ENCODE measurements around the gene MYO3B. TPM values are rescaled to one million over a fixed set of nuclear protein-coding genes. Genes with fewer than 3 reads are reported as not detected.

MYO3B gene
- total and polyA plus RNA-seq, 4 experiments from 2014 or later, result not detected

DNA sequence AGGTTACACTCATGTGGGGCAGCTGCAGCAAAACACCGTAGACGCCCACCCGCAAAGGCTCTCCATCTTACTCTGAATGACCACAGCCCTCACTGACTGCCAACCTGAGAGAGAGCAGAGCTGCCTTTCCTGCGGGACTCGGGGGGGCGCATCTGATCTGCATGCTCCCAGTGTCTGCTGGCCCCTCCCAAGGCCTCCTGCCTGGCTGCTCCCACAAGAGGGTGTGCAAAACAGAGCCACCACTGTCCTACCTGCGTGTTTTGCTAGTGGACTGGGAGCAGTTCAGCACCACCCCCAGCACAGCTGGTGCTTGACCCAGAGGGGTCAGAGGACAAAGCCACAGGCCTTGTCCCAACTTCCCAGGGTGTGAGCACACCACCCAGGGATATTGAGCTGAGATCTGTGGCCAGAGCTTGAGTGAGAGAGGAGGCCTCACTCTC, 76.4 kb downstream of the MYO3B start:
- Mint-ChIP-seq H3K36me3 (no peaks in the 10 kb centered on the region), H3K27ac (no peak overlapping the region), H3K4me3 (no peak overlapping the region), H3K9me3 (peaks cover 0 to 5% (median 0%) of the 10 kb centered on the region in 8 donors), H3K27me3 (peaks cover 3 to 10% of the 10 kb centered on the region in 2 donors), H3K4me1 (no peaks in the 10 kb centered on the region)
- no peaks in the 10 kb centered on the region for H3K36me3 ChIP-seq (ENCODE audit: insufficient read depth, low read length)
- no peak overlapping the region for H3K4me3 ChIP-seq (ENCODE audit: low read length in 2 of 2)
- intact Hi-C loops (cut with micrococcal nuclease), result no loop called here
- no peaks in the 10 kb centered on the region for H3K9me3 ChIP-seq (ENCODE audit: control insufficient read depth in 1 of 2, low read length in 2 of 2)
- ChIA-PET POLR2A (ENCODE audit: partially characterized antibody) (no interaction called here), CTCF (ENCODE audit: partially characterized antibody) (no interaction called here)
- no peak overlapping the region for H3K27ac ChIP-seq (ENCODE audit: low read depth, low read length)
- no peak for DNase-seq
- no peaks in the 10 kb centered on the region for H3K27me3 ChIP-seq (ENCODE audit: insufficient read depth, low read length)
- H3K4me1 ChIP-seq (ENCODE audit: insufficient read depth, low read length), result no peaks in the 10 kb centered on the region

DNA sequence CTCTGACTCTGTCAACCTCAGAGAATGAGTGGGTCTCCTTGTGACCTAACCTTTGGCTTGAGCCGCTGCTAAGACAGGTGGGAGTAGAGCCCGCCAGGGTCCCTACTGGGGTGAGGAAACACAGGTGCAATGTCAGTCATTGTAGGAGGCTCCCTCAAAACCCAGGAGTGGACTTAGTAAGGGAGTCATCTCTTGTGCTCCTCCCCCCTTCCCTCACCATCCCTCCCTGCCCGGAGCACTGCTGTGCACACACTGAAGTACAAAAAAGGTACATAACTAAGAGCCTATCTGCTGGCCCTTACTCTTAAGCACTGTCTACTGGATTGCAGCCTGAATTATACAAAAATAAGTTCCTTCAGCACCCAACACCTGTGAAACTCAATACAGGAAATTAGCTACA, 77.2 kb downstream of the MYO3B start:
- peaks cover 0 to 10% of the 10 kb centered on the region in 2 donors for H3K27me3 Mint-ChIP-seq
- no peaks in the 10 kb centered on the region for H3K36me3 Mint-ChIP-seq
- DNase-seq, result no peak
- H3K4me3 Mint-ChIP-seq, result no peak overlapping the region
- no peaks in the 10 kb centered on the region for H3K4me1 ChIP-seq (ENCODE audit: insufficient read depth, low read length)
- no peaks in the 10 kb centered on the region for H3K36me3 ChIP-seq (ENCODE audit: insufficient read depth, low read length)
- no peak overlapping the region for H3K27ac Mint-ChIP-seq
- POLR2A ChIA-PET (ENCODE audit: partially characterized antibody), result no interaction called here
- CTCF ChIA-PET (ENCODE audit: partially characterized antibody), result no interaction called here
- no peaks in the 10 kb centered on the region for H3K4me1 Mint-ChIP-seq
- H3K9me3 Mint-ChIP-seq, result peaks cover 0 to 4% (median under 1%) of the 10 kb centered on the region in 8 donors
- no peak overlapping the region for H3K27ac ChIP-seq (ENCODE audit: low read depth, low read length)
- no peak overlapping the region for H3K4me3 ChIP-seq (ENCODE audit: low read length in 2 of 2)
- intact Hi-C loops (cut with micrococcal nuclease), result no loop called here
- no peaks in the 10 kb centered on the region for H3K27me3 ChIP-seq (ENCODE audit: insufficient read depth, low read length)
- no peaks in the 10 kb centered on the region for H3K9me3 ChIP-seq (ENCODE audit: control insufficient read depth in 1 of 2, low read length in 2 of 2)

DNA sequence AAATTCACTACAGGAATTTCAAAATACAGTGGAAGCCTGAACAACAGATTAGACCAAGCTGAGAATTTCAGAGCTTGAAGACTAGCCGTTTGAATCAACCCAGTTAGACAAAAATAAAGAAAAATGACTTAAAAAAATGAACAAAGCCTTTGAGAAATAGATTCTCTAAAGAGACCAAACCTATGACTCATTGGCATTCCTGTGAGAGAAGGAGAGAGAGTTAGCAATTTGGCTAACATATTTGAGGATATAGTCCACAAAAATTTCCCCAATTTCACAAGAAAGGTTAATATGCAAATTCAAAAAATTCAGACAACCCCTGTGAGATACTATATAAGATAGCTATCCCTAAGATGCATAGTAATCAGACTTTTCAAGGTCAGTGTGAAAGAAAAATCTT, 78.0 kb downstream of the MYO3B start:
- H3K27me3 Mint-ChIP-seq, result peaks cover 0 to 10% of the 10 kb centered on the region in 2 donors
- no peak overlapping the region for H3K27ac Mint-ChIP-seq
- no peak overlapping the region for H3K4me3 Mint-ChIP-seq
- no peaks in the 10 kb centered on the region for H3K9me3 ChIP-seq (ENCODE audit: control insufficient read depth in 1 of 2, low read length in 2 of 2)
- ChIA-PET CTCF (ENCODE audit: partially characterized antibody) (no interaction called here), POLR2A (ENCODE audit: partially characterized antibody) (no interaction called here)
- no peak overlapping the region for H3K4me3 ChIP-seq (ENCODE audit: low read length in 2 of 2)
- H3K27me3 ChIP-seq (ENCODE audit: insufficient read depth, low read length), result no peaks in the 10 kb centered on the region
- H3K27ac ChIP-seq (ENCODE audit: low read depth, low read length), result no peak overlapping the region
- no peaks in the 10 kb centered on the region for H3K4me1 ChIP-seq (ENCODE audit: insufficient read depth, low read length)
- H3K9me3 Mint-ChIP-seq, result peaks cover 0 to 5% (median under 1%) of the 10 kb centered on the region in 8 donors
- intact Hi-C loops (cut with micrococcal nuclease), result no loop called here
- no peak for DNase-seq
- H3K4me1 Mint-ChIP-seq, result no peaks in the 10 kb centered on the region
- H3K36me3 Mint-ChIP-seq, result no peaks in the 10 kb centered on the region
- no peaks in the 10 kb centered on the region for H3K36me3 ChIP-seq (ENCODE audit: insufficient read depth, low read length)

DNA sequence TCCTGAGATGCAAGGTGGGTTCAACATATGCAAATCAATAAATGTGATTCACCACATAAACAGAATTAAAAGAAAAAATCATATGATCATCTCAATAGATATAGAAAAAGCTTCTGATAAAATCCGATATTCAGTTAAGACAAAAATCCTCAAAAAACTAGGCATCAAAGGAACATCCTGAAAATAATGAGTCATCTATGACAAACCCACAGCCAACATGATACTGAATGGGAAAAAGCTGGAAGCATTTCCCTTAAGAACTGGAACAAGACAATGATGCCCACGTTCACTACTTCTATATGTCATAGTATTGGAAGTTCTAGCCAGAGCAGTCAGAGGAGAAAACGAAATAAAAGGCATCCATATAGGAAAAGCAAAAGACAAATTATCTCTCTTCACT, 80.4 kb downstream of the MYO3B start:
- H3K9me3 Mint-ChIP-seq, result peaks cover 0 to 6% (median 3%) of the 10 kb centered on the region in 8 donors
- ChIA-PET CTCF (ENCODE audit: partially characterized antibody) (no interaction called here), POLR2A (ENCODE audit: partially characterized antibody) (no interaction called here)
- no peak for DNase-seq
- intact Hi-C loops (cut with micrococcal nuclease), result no loop called here
- H3K36me3 Mint-ChIP-seq, result no peaks in the 10 kb centered on the region
- H3K27me3 ChIP-seq (ENCODE audit: insufficient read depth, low read length), result no peaks in the 10 kb centered on the region
- no peak overlapping the region for H3K27ac Mint-ChIP-seq
- H3K4me3 ChIP-seq (ENCODE audit: low read length in 2 of 2), result no peak overlapping the region
- H3K9me3 ChIP-seq (ENCODE audit: control insufficient read depth in 1 of 2, low read length in 2 of 2), result no peaks in the 10 kb centered on the region
- no peaks in the 10 kb centered on the region for H3K4me1 Mint-ChIP-seq
- H3K36me3 ChIP-seq (ENCODE audit: insufficient read depth, low read length), result no peaks in the 10 kb centered on the region
- no peak overlapping the region for H3K27ac ChIP-seq (ENCODE audit: low read depth, low read length)
- H3K27me3 Mint-ChIP-seq, result peaks cover 0 to 6% of the 10 kb centered on the region in 2 donors
- no peaks in the 10 kb centered on the region for H3K4me1 ChIP-seq (ENCODE audit: insufficient read depth, low read length)
- no peak overlapping the region for H3K4me3 Mint-ChIP-seq

DNA sequence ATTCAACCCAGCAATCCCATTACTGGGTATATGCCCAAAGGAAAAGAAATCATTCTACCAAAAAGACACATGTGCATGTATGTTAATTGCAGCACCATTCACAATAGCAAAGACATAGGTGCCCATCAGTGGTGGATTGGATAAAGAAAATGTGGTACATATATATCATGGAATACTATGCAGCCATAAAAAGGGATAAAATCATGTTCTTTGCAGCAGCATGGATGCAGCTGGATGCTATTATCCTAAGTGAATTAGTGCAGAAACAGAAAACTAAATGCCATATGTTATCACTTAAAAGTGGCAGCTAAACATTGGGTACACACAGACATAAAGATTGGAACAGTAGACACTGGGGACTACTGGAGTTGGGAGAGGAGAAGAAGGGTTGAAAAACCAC, 82.2 kb downstream of the MYO3B start:
- ChIA-PET POLR2A (ENCODE audit: partially characterized antibody) (no interaction called here), CTCF (ENCODE audit: partially characterized antibody) (no interaction called here)
- no peaks in the 10 kb centered on the region for H3K4me1 Mint-ChIP-seq
- Histone ChIP-seq H3K36me3 (ENCODE audit: insufficient read depth, low read length) (no peaks in the 10 kb centered on the region), H3K4me1 (ENCODE audit: insufficient read depth, low read length) (no peaks in the 10 kb centered on the region), H3K4me3 (ENCODE audit: low read length in 2 of 2) (no peak overlapping the region), H3K27ac (ENCODE audit: low read depth, low read length) (no peak overlapping the region), H3K9me3 (ENCODE audit: control insufficient read depth in 1 of 2, low read length in 2 of 2) (no peaks in the 10 kb centered on the region), H3K27me3 (ENCODE audit: insufficient read depth, low read length) (no peaks in the 10 kb centered on the region)
- no peak for DNase-seq
- no peak overlapping the region for H3K27ac Mint-ChIP-seq
- no peaks in the 10 kb centered on the region for H3K36me3 Mint-ChIP-seq
- intact Hi-C loops (cut with micrococcal nuclease), result no loop called here
- no peak overlapping the region for H3K4me3 Mint-ChIP-seq
- H3K27me3 Mint-ChIP-seq, result peaks cover 0 to 2% of the 10 kb centered on the region in 2 donors
- peaks cover 0 to 6% (median 2%) of the 10 kb centered on the region in 8 donors for H3K9me3 Mint-ChIP-seq

DNA sequence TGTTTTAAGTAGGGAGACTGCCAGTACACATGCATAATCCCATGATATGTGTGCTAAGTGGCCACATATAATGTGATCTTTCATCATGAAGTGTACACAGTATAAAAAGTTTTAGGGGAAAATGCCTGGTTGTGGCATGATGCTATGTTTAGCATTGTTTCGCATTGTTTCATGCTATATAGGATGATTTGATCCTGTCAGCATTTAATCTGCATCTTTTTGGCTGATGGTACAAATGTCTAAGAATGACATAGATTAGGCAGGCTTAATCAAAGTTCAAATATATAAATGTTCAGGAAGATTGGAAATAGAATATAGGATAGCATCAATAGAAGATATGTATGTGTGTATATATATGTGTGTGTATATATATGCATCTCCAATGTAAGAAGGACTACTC, 83.6 kb downstream of the MYO3B start:
- H3K27ac Mint-ChIP-seq, result no peak overlapping the region
- no peaks in the 10 kb centered on the region for H3K36me3 Mint-ChIP-seq
- CTCF ChIA-PET (ENCODE audit: partially characterized antibody), result no interaction called here
- intact Hi-C loops (cut with micrococcal nuclease), result no loop called here
- H3K4me3 Mint-ChIP-seq, result no peak overlapping the region
- peaks cover 0 to 4% of the 10 kb centered on the region in 2 donors for H3K27me3 Mint-ChIP-seq
- Histone ChIP-seq H3K36me3 (ENCODE audit: insufficient read depth, low read length) (no peaks in the 10 kb centered on the region), H3K4me1 (ENCODE audit: insufficient read depth, low read length) (no peaks in the 10 kb centered on the region), H3K4me3 (ENCODE audit: low read length in 2 of 2) (no peak overlapping the region), H3K27me3 (ENCODE audit: insufficient read depth, low read length) (no peaks in the 10 kb centered on the region), H3K27ac (ENCODE audit: low read depth, low read length) (no peak overlapping the region), H3K9me3 (ENCODE audit: control insufficient read depth in 1 of 2, low read length in 2 of 2) (no peaks in the 10 kb centered on the region)
- H3K9me3 Mint-ChIP-seq, result peaks cover 0 to 6% (median 2%) of the 10 kb centered on the region in 8 donors
- DNase-seq, result no peak
- POLR2A ChIA-PET (ENCODE audit: partially characterized antibody), result no interaction called here
- H3K4me1 Mint-ChIP-seq, result no peaks in the 10 kb centered on the region

DNA sequence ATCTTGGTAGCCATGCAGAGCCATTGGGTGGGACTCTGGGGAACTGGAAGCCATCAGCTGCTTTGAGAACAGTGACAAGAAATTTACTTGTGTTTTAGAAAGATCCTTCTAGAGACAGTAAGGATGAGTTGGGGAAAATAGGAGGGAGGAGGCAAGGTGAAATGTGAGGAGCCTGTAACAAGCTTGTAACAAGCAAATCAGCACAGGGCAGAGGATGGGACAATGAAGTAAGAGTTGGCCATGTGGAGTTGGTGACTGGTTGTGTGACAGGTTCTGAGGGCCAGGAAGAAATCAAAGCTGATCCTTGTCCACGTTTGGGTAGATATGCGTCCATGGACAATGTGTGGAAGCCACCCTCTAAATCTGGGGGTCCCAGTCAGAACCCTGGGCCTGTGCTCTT, 84.4 kb downstream of the MYO3B start:
- peaks cover 0 to 6% (median under 1%) of the 10 kb centered on the region in 8 donors for H3K9me3 Mint-ChIP-seq
- H3K36me3 Mint-ChIP-seq, result no peaks in the 10 kb centered on the region
- peaks cover 0 to 4% of the 10 kb centered on the region in 2 donors for H3K27me3 Mint-ChIP-seq
- no peaks in the 10 kb centered on the region for H3K4me1 Mint-ChIP-seq
- Histone ChIP-seq H3K9me3 (ENCODE audit: control insufficient read depth in 1 of 2, low read length in 2 of 2) (no peaks in the 10 kb centered on the region), H3K4me1 (ENCODE audit: insufficient read depth, low read length) (no peaks in the 10 kb centered on the region), H3K4me3 (ENCODE audit: low read length in 2 of 2) (no peak overlapping the region), H3K27ac (ENCODE audit: low read depth, low read length) (no peak overlapping the region), H3K27me3 (ENCODE audit: insufficient read depth, low read length) (no peaks in the 10 kb centered on the region), H3K36me3 (ENCODE audit: insufficient read depth, low read length) (no peaks in the 10 kb centered on the region)
- ChIA-PET POLR2A (ENCODE audit: partially characterized antibody) (no interaction called here), CTCF (ENCODE audit: partially characterized antibody) (no interaction called here)
- no peak overlapping the region for H3K4me3 Mint-ChIP-seq
- no peak for DNase-seq
- no peak overlapping the region for H3K27ac Mint-ChIP-seq
- intact Hi-C loops (cut with micrococcal nuclease), result no loop called here

DNA sequence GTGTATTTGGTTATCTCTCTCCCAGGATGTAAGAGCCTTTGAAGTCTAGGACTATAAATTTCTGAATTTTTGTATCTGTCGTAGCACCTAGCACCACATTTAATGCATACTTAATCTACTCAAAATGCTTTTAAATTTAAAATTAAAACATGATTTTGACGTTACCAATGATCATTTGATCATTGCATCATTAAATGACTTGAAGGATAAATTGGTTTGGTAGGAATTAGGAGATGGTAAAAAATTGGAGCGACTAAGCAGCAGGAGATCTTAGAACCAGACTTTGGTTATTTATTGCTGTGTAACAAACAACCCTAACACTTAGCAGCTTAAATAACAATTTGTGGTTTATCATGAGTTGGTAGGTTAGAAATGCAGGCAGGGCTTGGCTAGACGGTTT, 84.9 kb downstream of the MYO3B start:
- ChIA-PET POLR2A (ENCODE audit: partially characterized antibody) (no interaction called here), CTCF (ENCODE audit: partially characterized antibody) (no interaction called here)
- Mint-ChIP-seq H3K9me3 (peaks cover 0 to 6% (median under 1%) of the 10 kb centered on the region in 8 donors), H3K27me3 (peaks cover 0 to 4% of the 10 kb centered on the region in 2 donors), H3K4me1 (no peaks in the 10 kb centered on the region), H3K4me3 (no peak overlapping the region), H3K36me3 (no peaks in the 10 kb centered on the region), H3K27ac (no peak overlapping the region)
- Histone ChIP-seq H3K27ac (ENCODE audit: low read depth, low read length) (no peak overlapping the region), H3K4me1 (ENCODE audit: insufficient read depth, low read length) (no peaks in the 10 kb centered on the region), H3K9me3 (ENCODE audit: control insufficient read depth in 1 of 2, low read length in 2 of 2) (no peaks in the 10 kb centered on the region), H3K4me3 (ENCODE audit: low read length in 2 of 2) (no peak overlapping the region), H3K27me3 (ENCODE audit: insufficient read depth, low read length) (no peaks in the 10 kb centered on the region), H3K36me3 (ENCODE audit: insufficient read depth, low read length) (no peaks in the 10 kb centered on the region)
- intact Hi-C loops (cut with micrococcal nuclease), result no loop called here
- DNase-seq, result no peak

Measured in CD4-positive, alpha-beta memory T cell (primary cell).